GM12878 (cell line): ENCODE measurements around the gene SKIL. TPM values are rescaled to one million over a fixed set of nuclear protein-coding genes. Genes with fewer than 3 reads are reported as not detected.

ENCODE experiments used
- CREB1 ChIP-seq: IDR thresholded peaks from 2 replicates; pipeline ENCODE4 v1.6.1; 2012; ENCODE audit warnings: low read depth, mild to moderate bottlenecking, inconsistent platforms
- JUND ChIP-seq: IDR thresholded peaks from 2 replicates; pipeline ENCODE4 v1.6.1; 2012; ENCODE audit warnings: low read depth, mild to moderate bottlenecking, low read length, improper control_type of control experiment, moderate library complexity
- KDM1A ChIP-seq: fragments of 200-600 bp; sonication (generic); IDR thresholded peaks from 2 replicates; pipeline ENCODE4 v1.6.1; 2016; ENCODE audit warnings: borderline replicate concordance
- KLF5 ChIP-seq: fragments of 450-650 bp; IDR thresholded peaks from 2 replicates; pipeline ENCODE4 v1.6.1; 2014; ENCODE audit warnings: mild to moderate bottlenecking; ENCODE audit not compliant: partially characterized antibody
- PML ChIP-seq: IDR thresholded peaks from 2 replicates; pipeline ENCODE4 v1.6.1; 2012; ENCODE audit warnings: low read length, inconsistent platforms
- SRF ChIP-seq, 2 experiments: IDR thresholded peaks; 2 replicates each; pipeline ENCODE4 v1.6.1; 2011; ENCODE audit warnings: low read depth in 2 of 2, low read length in 2 of 2, mild to moderate bottlenecking in 1 of 2, moderate library complexity in 1 of 2
- ZZZ3 ChIP-seq: IDR thresholded peaks from 2 replicates; pipeline ENCODE4 v1.6.1; 2011; ENCODE audit warnings: low read depth; ENCODE audit not compliant: control insufficient read depth, insufficient read length
- polyA plus RNA-seq, 11 experiments: library from polyadenylated mRNA; depleted of rRNA in 4 of 11; unstranded in 6 of 11; stranded (reverse) in 5 of 11; fragments of >200 nt; fragmentation: Nextera tagmentation in 4 of 11; fragmentation: Illumina TruSeq in 1 of 11; extraction: Ambion mirVana in 4 of 11; extraction: Trizol in 1 of 11; gene quantifications; 1 replicate in 1 of 11; 2 replicates in 10 of 11; pipeline versions ENCODE4 v1.2.1 to v1.2.3, GENCODE V29; 2011 to 2016; ENCODE audit warnings: inconsistent platforms in 2 of 11, missing spikeins in 2 of 11, low read depth in 1 of 11
- total RNA-seq, 4 experiments: library from RNA; depleted of rRNA in 3 of 4; stranded (reverse); fragments of >200 nt in 3 of 4; fragmentation: Illumina TruSeq in 1 of 4; extraction: Trizol in 1 of 4; gene quantifications; 2 replicates each; pipeline versions ENCODE4 v1.2.1 to v1.2.3, GENCODE V29; 2013 to 2021
- TF ChIP-seq, protein P1 (sequence below): fragments of 450-650 bp; IDR thresholded peaks from 2 replicates; pipeline ENCODE4 v1.6.1; 2018; ENCODE audit warnings: borderline replicate concordance, mild to moderate bottlenecking; ENCODE audit not compliant: partially characterized antibody
- TF ChIP-seq, protein P2 (sequence below): fragments of 450-650 bp; IDR thresholded peaks from 2 replicates; pipeline ENCODE4 v1.6.1; 2016; ENCODE audit warnings: mild to moderate bottlenecking
- TF ChIP-seq, protein P3 (sequence below): fragments of 450-650 bp; formaldehyde crosslinking; IDR thresholded peaks from 2 replicates; pipeline ENCODE4 v1.4.0; 2020; ENCODE audit warnings: mild to moderate bottlenecking, moderate library complexity
- TF ChIP-seq, protein P4 (sequence below): fragments of 450-650 bp; IDR thresholded peaks from 2 replicates; pipeline ENCODE4 v1.6.1; 2016; ENCODE audit warnings: mild to moderate bottlenecking, moderate library complexity, borderline replicate concordance
- TF ChIP-seq, protein P5 (sequence below): fragments of 450-650 bp; IDR thresholded peaks from 2 replicates; pipeline ENCODE4 v1.6.1; 2017; ENCODE audit warnings: mild to moderate bottlenecking, moderate library complexity

The SKIL gene
- total and polyA plus RNA-seq, 10 of the 15 experiments (the other 5 are each of a cell fraction or from before 2014, with no cell fraction given): 2.7 to 14.8 (median 6.7) TPM

DNA sequence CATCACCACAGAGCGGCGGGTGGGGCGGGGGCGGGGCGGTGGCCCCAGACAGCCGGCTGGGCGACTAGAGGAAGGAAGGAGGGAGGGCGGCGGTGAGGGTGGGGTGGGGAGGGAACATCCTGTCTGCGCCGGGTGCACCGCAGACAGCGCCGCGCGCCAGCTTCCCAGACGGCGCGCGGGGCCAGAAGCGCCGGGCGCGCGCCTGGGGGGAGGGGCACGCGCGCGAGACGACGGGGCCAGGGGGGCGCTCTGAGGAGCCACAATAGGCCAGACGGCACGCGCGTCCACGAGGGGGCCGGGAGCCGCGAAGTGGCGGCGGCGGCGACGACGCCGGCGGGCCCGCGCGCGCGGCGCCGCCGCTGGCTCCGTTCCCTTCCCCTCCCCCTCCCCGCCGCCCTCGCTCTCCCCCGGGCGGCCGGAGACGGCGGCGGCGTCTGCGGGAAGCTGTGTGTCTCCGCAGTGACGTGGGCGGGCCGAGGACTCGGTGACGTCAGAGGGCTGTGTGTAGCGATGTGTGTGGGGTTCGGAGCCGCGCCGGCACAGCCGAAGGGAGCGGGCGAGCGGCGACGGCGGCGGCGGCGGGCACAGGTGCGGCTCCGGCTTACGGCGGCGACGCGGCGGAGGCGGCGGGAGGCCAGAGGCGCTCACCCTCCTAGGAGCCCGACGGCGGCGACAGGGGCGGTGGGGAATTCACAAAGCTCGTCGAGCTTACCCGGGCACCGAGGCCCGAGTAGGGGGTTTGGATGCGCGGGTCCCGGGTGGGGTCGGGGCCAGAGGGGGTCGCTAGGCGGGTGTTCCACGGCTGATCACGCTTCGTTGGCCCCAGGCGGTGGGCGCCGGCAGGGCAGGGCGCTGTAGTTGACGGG, at the start of gene SKIL (continued):
- TF ChIP-seq, protein P1, sequence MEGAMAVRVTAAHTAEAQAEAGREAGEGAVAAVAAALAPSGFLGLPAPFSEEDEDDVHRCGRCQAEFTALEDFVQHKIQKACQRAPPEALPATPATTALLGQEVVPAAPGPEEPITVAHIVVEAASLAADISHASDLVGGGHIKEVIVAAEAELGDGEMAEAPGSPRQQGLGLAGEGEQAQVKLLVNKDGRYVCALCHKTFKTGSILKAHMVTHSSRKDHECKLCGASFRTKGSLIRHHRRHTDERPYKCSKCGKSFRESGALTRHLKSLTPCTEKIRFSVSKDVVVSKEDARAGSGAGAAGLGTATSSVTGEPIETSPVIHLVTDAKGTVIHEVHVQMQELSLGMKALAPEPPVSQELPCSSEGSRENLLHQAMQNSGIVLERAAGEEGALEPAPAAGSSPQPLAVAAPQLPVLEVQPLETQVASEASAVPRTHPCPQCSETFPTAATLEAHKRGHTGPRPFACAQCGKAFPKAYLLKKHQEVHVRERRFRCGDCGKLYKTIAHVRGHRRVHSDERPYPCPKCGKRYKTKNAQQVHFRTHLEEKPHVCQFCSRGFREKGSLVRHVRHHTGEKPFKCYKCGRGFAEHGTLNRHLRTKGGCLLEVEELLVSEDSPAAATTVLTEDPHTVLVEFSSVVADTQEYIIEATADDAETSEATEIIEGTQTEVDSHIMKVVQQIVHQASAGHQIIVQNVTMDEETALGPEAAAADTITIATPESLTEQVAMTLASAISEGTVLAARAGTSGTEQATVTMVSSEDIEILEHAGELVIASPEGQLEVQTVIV: no peak
- no peak for TF ChIP-seq ZZZ3
- TF ChIP-seq, protein P2, sequence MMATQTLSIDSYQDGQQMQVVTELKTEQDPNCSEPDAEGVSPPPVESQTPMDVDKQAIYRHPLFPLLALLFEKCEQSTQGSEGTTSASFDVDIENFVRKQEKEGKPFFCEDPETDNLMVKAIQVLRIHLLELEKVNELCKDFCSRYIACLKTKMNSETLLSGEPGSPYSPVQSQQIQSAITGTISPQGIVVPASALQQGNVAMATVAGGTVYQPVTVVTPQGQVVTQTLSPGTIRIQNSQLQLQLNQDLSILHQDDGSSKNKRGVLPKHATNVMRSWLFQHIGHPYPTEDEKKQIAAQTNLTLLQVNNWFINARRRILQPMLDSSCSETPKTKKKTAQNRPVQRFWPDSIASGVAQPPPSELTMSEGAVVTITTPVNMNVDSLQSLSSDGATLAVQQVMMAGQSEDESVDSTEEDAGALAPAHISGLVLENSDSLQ: 0 out of 2 replicates have a peak, but pooled peaks have one; percentile 6
- TF ChIP-seq, protein P3, sequence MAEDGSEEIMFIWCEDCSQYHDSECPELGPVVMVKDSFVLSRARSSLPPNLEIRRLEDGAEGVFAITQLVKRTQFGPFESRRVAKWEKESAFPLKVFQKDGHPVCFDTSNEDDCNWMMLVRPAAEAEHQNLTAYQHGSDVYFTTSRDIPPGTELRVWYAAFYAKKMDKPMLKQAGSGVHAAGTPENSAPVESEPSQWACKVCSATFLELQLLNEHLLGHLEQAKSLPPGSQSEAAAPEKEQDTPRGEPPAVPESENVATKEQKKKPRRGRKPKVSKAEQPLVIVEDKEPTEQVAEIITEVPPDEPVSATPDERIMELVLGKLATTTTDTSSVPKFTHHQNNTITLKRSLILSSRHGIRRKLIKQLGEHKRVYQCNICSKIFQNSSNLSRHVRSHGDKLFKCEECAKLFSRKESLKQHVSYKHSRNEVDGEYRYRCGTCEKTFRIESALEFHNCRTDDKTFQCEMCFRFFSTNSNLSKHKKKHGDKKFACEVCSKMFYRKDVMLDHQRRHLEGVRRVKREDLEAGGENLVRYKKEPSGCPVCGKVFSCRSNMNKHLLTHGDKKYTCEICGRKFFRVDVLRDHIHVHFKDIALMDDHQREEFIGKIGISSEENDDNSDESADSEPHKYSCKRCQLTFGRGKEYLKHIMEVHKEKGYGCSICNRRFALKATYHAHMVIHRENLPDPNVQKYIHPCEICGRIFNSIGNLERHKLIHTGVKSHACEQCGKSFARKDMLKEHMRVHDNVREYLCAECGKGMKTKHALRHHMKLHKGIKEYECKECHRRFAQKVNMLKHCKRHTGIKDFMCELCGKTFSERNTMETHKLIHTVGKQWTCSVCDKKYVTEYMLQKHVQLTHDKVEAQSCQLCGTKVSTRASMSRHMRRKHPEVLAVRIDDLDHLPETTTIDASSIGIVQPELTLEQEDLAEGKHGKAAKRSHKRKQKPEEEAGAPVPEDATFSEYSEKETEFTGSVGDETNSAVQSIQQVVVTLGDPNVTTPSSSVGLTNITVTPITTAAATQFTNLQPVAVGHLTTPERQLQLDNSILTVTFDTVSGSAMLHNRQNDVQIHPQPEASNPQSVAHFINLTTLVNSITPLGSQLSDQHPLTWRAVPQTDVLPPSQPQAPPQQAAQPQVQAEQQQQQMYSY (CRISPR knock-in tag): no peak
- TF ChIP-seq SRF (IDR thresholded peaks at IDR 0.05; ENCODE audit: low read depth in 2 of 2, low read length in 2 of 2): no peak
- no peak for TF ChIP-seq JUND
- peak; percentile 65 for TF ChIP-seq KLF5
- no peak for TF ChIP-seq PML
- TF ChIP-seq KDM1A: no peak
- TF ChIP-seq, protein P4, sequence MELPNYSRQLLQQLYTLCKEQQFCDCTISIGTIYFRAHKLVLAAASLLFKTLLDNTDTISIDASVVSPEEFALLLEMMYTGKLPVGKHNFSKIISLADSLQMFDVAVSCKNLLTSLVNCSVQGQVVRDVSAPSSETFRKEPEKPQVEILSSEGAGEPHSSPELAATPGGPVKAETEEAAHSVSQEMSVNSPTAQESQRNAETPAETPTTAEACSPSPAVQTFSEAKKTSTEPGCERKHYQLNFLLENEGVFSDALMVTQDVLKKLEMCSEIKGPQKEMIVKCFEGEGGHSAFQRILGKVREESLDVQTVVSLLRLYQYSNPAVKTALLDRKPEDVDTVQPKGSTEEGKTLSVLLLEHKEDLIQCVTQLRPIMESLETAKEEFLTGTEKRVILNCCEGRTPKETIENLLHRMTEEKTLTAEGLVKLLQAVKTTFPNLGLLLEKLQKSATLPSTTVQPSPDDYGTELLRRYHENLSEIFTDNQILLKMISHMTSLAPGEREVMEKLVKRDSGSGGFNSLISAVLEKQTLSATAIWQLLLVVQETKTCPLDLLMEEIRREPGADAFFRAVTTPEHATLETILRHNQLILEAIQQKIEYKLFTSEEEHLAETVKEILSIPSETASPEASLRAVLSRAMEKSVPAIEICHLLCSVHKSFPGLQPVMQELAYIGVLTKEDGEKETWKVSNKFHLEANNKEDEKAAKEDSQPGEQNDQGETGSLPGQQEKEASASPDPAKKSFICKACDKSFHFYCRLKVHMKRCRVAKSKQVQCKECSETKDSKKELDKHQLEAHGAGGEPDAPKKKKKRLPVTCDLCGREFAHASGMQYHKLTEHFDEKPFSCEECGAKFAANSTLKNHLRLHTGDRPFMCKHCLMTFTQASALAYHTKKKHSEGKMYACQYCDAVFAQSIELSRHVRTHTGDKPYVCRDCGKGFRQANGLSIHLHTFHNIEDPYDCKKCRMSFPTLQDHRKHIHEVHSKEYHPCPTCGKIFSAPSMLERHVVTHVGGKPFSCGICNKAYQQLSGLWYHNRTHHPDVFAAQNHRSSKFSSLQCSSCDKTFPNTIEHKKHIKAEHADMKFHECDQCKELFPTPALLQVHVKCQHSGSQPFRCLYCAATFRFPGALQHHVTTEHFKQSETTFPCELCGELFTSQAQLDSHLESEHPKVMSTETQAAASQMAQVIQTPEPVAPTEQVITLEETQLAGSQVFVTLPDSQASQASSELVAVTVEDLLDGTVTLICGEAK: no peak
- TF ChIP-seq CREB1: peak; percentile 94
- TF ChIP-seq, protein P5, sequence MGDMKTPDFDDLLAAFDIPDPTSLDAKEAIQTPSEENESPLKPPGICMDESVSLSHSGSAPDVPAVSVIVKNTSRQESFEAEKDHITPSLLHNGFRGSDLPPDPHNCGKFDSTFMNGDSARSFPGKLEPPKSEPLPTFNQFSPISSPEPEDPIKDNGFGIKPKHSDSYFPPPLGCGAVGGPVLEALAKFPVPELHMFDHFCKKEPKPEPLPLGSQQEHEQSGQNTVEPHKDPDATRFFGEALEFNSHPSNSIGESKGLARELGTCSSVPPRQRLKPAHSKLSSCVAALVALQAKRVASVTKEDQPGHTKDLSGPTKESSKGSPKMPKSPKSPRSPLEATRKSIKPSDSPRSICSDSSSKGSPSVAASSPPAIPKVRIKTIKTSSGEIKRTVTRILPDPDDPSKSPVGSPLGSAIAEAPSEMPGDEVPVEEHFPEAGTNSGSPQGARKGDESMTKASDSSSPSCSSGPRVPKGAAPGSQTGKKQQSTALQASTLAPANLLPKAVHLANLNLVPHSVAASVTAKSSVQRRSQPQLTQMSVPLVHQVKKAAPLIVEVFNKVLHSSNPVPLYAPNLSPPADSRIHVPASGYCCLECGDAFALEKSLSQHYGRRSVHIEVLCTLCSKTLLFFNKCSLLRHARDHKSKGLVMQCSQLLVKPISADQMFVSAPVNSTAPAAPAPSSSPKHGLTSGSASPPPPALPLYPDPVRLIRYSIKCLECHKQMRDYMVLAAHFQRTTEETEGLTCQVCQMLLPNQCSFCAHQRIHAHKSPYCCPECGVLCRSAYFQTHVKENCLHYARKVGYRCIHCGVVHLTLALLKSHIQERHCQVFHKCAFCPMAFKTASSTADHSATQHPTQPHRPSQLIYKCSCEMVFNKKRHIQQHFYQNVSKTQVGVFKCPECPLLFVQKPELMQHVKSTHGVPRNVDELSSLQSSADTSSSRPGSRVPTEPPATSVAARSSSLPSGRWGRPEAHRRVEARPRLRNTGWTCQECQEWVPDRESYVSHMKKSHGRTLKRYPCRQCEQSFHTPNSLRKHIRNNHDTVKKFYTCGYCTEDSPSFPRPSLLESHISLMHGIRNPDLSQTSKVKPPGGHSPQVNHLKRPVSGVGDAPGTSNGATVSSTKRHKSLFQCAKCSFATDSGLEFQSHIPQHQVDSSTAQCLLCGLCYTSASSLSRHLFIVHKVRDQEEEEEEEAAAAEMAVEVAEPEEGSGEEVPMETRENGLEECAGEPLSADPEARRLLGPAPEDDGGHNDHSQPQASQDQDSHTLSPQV: no peak
